GM18517 (cell line): ENCODE data around the gene FBXL17.
"Not testable (repeated sequence)": the region's sequence is repeated elsewhere in the genome, so short reads cannot be mapped to it uniquely, and the experiment has no call there.

Experiments used
- ATAC-seq: cut with Tn5 transposase; IDR thresholded peaks from one replicate; pipeline ENCODE4 v1.9.1; 2021; ENCODE audit warnings: mild to moderate bottlenecking, moderate library complexity; ENCODE audit not compliant: unreplicated experiment

FBXL17 gene

DNA sequence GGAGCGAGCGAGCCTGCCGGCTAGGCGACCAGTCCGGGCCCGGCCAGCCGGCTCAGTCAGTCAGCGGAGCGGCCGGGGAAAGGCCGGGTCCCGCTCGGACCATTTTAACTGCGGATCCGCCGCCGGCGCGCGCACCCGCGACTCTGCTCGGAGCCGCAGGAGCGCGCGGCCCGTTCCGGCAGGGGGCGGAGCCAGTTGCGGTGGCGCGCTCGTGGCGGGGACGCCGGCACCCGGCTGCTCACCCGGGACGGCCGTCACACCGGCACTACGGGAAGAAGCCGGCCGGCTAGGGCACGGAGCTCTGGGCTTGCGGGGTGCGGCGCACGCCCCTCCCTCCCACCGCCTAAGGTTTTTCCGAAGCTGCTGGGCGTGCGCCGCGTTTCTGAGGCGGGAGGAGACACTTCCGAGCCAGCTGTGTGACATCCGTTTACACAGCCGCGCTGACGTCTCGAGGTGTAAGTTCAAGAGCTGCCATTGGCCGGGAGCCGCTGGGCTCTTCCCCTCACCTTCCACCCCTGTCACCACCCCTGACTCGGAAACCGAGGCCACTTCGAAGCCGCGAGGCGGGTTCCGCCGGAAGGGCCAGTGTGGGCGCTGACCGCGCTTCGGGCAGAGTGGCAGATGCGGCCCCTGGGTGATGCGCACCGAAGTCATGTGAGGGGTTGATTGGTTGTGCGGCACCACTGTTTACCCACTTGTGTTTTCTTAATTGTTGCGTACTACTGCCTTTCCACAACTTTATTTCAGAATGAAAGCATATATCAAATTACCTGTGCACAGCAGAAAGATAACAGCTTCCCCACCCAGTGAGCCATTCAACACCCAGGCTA is at the start of gene FBXL17:
TSS of gene FBXL17 (minus strand) at position 145 of the 830 bp plus-strand sequence.
- ATAC-seq: peak; percentile 82

- ATAC-seq: no peak
These were observed 49.2 kb upstream of the FBXL17 start for GRCh38 chr5:108430931-108431608.

- no peak for ATAC-seq
These were observed 39.8 kb upstream of the FBXL17 start for GRCh38 chr5:108421713-108422112.

GRCh38 chr5:108420755-108421154 is 38.9 kb upstream of the FBXL17 start:
- no peak for ATAC-seq

DNA sequence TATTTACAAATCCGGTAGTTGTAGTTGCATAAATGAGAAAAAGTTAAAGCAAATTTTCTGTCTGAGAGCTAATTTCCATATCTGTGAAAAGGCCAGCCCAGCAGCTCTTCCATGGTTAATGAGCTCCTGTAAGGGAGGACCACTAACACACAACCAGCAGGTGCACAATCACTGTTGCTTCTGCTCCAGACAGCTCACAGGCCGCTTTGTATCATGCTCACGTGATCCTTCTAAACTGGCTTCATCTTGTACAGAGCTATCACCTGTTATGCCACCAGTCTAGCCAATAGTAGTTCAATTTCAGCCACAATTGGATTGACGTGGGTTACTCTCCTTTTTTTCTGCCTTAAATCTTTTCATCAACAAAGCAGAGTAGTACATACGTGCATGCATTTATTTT is 38.3 kb upstream of the FBXL17 start:
- no peak for ATAC-seq

GRCh38 chr5:108418197-108418596 is 36.3 kb upstream of the FBXL17 start:
- no peak for ATAC-seq

GRCh38 chr5:108417166-108417670 is 35.3 kb upstream of the FBXL17 start:
- ATAC-seq: no peak

DNA sequence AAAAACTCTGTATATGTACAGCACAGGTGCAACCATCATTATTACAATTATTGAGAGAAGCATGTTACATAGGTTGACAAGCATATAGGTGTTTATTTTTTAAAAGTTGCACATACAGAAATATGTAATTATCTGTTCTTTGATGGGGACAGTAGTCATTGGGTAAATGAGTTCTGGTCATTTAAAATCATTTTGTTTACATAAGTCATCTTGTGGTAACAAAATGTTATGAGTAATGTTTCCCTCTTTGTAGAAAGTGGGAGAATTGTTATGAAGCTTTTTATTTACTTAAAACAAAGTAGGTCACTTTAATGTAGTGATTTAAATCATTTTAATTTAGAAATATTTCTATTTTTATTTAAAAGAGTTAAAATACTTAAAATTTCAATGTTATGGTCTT is 33.8 kb upstream of the FBXL17 start:
- no peak for ATAC-seq

DNA sequence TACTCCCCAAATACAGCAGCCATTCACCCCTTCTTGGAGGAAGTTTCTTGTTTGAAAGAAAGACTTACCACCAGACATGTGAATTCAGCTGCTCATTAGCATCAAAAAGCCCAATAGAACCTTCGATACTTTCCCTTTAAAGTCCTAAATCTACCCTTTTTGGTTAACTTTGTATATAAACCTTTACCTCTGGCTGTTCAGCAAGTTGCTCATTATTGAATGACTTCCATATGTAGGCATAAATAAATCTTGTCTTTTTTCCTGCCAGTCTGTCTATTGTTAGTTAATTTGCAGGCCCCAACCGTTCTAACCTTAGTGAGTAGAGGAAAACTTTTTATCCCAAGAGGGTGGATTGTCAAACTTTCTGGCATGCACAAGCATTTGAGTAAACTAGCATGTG is 27.9 kb upstream of the FBXL17 start:
- ATAC-seq: no peak

- not testable (repeated sequence) for ATAC-seq
These were observed 23.3 kb upstream of the FBXL17 start for GRCh38 chr5:108405201-108405600.

- ATAC-seq: no peak
These were observed 17.1 kb upstream of the FBXL17 start for GRCh38 chr5:108398964-108399363.

- not testable (repeated sequence) for ATAC-seq
These were observed 14.9 kb upstream of the FBXL17 start for GRCh38 chr5:108396837-108397236.

DNA sequence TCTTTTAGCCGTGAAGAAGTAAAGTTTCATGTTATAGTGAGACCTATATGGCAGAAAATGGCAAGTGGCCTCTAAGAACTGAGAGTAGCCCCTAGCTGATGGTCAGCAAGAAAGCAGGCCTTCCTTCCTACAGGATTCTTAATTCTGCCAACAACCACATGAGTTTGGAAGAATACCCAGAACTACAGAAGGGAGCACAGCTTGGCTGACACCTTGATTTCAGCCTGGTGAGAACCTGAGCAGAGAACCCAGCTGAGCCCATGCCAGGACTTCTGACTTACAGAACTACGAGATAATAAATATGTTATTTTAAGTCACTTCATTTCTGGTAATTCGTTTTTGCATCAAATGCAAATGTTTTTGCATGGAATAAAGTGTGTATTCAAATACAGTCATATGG is 5.9 kb upstream of the FBXL17 start:
- ATAC-seq: no peak

- no peak for ATAC-seq
These were observed 4.6 kb upstream of the FBXL17 start for GRCh38 chr5:108386345-108387061.

DNA sequence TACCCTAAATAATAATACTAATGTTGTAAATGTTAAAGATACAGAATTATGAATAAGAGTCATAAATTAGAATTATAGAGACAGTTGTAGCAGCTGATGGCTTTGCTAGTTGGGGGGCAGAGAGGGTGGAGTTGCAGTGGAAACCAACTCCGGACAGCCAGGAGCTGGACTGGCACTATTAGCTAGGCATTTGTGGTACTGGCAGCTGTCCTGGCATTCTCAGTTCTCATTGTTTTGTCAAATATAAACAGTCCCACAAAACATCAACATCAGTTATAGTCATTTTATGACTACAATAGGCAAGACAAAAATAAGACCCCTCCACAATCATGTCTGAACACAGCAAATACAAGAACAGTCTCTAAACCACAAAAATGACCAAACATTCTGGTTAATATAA is 2.8 kb upstream of the FBXL17 start:
- ATAC-seq: no peak

DNA sequence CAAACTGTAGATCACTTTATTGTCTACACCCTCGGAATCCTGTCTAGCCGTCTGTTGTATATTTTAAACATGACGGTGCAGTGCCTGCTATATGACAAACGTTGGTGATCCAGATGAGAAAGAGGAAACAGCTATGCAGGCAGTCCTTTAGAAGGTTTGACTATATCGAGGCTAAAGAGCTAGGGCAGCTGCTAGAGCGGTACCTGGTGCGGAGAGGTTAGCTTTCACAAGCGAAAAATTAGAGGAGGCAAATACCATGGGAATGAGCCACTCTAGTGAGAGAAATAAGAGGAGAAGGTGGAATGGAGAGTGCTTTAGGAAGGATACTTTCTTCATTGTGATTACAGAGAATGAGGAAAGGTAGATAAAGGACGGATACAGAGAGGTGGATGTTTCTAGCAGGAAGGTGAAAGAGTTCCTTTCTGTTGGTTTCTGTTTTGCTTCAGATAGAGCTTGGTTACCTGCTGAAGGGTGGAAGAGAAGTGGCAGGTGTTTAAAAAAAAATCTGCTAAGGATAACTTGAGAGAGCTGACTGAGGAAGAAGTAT is 959 bp upstream of the FBXL17 start:
- ATAC-seq: peak; percentile 10

GRCh38 chr5:108381350-108381953 is 446 bp downstream of the FBXL17 start:
- peak; percentile 43 for ATAC-seq

DNA sequence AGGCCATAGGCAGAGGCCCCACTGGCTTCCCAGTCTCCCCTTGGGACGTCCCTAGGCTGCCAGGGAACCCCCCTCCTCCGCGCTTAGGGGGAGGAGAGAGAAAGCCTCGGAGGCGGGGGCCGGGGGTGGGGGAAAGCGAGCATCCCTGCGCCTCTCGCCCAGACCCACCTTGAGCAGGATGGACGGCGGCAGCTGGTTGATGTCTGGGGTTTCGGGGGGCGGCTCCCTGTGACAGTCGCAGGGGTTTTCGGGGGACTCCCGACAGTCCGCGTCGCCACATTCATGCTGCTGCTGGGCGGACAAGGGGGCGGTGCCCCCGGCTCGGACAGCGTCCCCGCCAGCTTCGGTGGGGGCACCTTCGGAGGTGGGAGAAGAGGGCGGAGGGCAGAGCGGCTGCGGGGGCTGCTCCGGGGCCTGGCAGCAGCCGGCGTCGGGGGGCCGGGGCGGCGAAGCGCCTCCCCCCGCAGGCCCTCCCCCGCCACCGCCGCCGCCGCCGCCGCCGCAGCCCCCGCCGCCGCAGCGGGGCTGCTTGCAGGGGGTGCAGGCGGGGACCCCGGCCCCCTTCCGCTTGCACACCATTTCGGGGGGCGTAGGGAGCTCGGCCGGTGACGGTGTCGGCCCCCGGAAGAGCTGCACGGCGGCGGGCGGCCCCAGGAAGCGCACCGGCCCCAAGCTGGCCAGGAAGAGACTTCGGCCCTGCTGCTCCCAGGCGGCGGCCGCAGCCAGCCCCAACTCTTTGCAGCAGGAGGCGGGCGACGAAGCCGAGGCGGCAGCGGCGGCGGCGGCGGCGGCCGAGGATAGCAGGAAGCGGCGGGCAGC is 1.2 kb downstream of the FBXL17 start:
- peak; percentile 30 for ATAC-seq

DNA sequence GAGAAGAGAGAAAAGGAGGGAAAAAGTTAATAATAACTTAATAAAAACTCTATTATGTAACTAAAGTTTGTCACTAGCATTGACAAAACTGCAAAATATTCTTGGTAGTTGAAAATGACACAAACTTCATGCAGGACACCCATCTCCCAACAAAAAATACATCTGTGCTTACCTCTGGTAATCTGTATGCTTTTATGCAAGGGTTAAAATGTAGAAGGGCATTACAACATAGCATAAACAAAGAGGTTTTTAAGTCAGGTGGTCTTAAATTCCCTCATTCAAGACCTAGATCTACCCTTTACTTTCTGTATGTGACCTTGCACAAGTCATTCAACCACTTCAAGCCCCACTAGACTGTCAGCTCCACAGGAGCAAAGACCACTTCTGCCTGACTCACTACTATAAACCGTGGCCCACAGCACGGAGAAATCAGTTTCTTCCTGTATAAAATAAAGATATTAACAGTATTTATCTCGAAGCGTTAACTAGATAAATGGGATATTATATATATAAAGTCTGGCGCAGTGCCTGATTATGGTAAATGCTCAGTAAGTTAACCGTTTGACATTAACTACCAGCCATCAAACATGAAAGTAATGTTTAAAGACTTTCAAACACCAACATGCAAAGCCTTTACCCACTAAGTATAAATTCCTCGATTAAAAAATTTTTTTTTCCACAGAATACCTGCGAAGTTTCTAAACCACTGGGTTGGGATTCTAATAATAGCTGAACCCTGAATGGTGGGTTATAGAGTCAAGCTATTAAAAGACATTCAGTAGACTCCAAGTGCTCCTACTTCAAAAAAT is 2.0 kb downstream of the FBXL17 start:
- ATAC-seq: no peak
